GM21737 (cell line): ENCODE data around the gene EIF5.

Source experiments
- ATAC-seq: cut with Tn5 transposase; IDR thresholded peaks from one replicate; pipeline ENCODE4 v1.9.1; 2021; ENCODE audit warnings: mild to moderate bottlenecking, moderate library complexity; ENCODE audit not compliant: unreplicated experiment

EIF5 gene

DNA sequence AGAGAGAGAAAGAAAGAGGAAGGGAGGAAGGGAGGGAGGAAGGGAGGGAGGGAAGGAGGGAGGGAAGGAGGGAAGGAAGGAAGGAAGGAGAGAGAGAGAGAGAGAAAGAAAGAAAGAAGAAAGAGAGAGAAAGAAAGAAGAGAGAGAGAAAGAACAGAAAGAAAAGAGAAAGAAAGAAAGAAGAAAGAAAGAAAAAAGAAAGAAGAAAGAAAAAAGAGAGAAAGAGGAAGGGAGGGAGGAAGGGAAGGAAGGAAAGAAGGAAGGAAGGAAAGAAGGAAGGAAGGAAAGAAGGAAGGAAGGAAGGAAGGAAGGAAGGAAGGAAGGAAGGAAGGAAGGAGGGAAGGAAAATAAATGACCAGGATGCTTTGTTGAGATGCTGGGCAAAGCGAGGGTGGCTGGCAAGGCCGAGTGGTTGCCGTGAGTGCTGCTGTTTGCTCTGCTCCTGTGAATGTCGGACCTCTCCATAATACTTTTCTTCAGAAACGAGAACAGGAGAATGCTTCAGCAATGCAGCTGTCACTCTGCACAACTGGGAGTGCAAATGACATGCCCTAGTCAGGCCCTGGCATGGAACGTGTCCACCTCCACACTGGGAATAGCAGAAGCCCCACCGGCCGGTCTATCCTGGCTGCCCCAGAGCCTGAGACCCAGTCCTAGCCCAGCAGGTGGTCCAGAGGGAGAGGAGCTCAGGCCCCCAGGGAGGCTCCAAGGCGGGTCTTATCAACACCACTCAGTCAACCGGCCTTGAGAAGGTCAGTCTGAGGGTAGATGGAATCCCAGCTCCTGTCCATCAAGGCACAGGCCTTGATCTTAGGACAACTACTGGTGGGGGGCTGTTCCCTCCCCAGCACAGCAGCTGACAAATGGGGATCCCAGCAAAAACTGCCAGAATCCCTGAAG is 25.1 kb upstream of the EIF5 start:
- no peak for ATAC-seq

DNA sequence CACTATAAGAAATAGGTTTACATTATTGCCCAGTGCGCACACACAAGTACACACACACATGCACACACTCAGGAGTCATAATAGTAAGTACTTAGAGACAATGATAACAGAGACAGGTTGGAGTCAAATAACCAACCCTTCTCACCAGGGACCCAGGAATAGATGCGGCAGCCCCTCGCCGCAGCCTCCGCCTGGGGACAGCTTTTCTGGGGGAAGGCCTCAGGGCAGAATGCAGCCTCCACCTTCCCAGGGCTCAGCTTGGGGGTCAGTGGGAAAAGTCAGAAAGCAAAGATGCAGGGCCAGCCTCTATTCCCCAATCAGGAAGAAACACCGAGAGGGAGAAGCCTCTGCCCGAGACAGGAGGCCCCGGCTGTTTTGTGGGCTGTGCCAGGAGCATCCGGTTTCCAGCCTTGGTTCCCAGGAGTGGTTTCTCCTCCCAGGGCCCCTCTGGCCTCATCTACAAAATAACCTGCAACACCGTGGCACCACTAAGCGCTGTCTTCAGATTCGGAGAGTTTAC is 23.4 kb upstream of the EIF5 start:
- no peak for ATAC-seq

DNA sequence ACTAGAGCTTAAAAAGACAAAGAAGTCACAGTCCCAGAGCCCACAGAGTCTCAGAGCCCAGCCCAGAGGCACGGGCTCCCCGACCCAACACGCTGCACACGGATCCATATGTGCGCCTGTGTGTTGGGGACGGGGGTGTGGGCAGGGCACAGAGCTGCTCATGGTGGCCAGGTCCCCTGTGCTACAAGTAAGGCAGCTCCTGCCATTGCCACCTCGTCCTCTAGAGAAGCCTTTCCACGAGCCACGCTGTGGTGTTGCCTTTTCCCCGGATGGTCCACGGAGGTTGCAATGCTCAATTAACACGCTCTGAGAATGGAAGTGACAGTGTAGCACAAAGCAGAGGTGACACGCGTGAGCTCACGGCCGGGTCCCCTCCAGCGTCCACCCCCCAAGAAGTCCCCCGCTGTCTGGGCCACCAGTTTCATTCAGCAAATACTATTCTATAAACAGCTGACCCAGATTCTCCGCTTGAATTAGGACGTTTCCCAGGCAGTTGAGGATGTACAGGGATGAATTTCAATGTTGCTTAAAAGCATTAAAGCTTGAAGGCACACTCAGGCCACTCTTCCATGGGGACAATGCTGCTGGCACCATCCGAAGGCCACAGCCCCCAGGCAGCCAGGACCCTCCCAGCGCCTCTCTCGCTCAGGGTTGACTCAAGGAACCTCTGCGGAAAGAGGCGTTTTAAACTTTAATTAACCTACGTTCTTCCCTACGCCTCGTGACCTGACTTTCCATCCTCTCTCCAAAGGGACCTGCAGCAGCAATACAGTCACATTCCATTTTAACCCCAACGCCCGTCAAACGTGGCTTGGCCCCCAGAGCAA is 22.7 kb upstream of the EIF5 start:
- no peak for ATAC-seq

DNA sequence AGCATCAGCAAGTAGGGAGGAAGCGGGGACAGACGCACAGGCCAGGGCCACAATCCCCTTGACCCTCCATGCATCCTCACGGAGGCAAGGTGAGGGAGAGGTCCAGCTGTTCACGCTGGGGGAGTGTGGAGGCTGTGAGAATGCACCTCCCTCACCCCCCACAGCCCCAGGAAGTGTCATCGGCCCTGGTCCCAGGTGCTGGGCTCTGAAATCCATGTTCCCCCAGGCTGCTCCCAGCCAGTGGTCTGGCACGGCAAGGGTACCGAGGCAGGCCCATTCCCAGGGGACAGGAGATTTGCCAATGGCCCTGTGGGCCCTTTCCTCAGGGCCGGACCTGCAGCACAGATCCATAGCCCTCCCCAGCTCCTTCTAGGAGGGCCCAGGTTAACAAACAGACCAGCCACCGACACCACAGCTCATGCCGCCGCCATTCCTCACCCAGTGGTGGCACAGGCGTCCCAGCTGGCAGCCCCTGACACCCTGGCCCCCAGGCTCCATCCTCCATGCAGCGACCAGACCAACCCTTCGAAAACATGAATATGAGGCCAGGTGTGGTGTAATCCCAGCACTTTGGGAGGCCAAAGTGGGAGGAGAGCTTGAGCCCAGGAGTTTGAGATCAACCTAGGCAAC is 21.9 kb upstream of the EIF5 start:
- no peak for ATAC-seq

DNA sequence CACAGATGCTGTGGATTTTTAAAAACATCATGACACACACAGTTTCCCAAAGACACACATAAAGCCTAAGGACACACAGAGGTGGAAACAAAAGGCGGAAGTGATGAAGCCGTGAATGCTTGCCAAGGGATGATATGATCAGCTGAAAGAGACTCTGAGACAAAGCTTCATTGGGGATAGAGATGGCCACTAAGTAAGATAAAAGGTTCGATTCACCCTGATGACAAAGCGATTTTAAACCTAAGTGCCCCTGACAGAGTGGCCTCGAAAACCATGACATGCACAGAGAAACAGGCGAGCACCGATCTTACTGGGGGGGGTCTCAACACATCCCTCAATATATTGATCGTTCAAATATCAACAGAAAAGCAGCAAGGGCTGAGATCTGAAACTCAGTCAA is 20.3 kb upstream of the EIF5 start:
- no peak for ATAC-seq

DNA sequence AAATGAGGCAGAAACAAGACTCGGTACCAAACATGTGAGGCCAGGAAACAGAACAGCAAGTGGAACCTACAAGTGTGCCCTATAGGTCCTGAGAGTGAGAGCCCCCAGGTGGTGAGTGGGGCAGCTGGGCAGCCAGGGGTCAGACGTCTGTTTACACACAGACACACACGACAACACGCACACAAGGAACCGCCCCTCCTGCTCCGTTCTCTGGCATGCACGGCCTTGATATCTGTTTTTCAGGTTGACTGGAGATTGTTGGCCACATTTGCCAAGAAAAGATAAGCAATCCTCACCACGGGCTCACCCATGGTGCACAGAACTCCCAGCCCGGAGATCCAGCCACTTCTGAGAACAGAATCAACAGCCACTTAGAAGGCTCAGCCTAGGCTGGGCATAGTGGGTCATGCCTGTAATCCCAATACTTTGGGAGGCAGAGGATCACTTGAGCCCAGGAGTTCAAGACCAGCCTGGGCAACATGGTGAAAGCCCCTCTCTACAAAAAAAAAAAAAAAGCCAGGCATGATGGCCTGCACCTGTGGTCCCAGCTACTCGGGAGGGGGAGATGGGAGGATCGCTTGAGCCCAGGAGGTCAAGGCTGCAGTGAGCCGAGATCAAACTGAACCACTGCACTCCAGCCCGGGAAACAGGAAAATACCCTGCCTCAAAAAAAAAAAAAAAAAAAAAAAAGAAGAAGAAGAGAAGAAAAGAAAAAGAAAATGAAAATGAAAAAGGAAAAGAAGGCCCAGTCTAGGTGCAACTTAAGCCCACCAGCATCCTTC is 19.4 kb upstream of the EIF5 start:
- ATAC-seq, result no peak

DNA sequence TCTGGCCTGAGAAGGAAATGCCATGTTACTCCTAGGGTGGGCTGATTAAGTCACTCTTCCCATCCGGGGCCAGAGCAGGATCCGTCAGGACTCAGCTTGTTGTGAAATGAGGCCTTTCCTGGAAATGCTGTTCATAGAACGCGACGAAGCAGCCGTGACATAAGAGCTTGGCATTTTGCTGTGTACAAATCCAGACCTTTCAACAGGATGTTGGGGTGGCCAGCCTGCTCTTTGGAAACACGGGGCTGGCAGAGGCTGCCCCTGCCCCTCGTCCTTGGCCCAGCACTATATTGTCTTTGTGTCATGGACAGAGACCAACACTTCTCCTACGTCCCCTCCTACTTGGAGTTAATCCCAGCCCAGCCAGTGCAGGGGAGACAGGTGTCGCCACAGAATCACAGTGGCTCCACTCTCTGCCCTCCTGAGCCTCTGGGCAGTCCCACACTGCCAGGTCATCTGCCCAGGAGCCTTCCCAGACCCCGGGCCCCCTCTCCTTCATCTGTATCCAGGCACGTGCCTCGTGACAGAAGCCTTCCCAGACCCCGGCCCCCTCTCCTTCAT is 18.6 kb upstream of the EIF5 start:
- ATAC-seq, result no peak

DNA sequence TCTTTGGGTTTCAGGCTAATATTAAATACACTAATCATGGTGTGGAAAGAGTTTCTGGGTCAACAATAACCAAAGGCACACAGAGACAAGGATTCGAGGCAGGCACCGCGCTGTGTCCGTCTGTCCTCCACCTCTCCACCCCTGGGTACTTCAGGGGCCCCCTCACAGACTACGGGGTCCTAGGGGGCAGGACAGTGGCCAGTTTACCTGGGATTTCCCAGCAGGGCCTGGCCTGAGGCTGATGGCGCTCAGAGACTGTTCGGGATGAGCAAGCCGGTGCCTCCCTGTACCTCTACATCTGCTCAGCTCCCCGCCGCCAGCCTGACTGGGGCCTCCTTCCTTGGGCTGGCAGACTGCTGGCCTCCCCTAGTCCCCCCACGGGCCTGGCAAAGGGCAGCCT is 18.1 kb upstream of the EIF5 start:
- no peak for ATAC-seq

DNA sequence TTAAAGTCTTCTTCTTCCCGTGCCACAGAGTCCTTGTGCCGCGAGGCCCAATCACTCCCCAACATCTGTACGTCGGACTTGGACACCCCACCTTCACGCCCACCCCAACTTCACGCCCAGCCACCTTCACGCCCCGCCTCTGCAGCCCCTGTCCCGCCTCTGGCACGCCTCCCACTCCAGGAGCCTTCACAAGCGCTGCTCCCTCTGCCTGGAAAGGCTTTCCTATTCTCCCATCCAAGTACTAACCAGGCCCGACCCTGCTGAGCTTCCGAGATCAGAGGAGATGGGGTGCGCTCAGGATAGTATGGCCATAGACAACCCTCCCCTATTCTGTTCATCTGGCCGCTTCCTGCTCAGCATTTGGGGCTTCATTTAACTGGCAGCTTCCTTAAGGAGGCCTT is 17.3 kb upstream of the EIF5 start:
- ATAC-seq, result no peak

DNA sequence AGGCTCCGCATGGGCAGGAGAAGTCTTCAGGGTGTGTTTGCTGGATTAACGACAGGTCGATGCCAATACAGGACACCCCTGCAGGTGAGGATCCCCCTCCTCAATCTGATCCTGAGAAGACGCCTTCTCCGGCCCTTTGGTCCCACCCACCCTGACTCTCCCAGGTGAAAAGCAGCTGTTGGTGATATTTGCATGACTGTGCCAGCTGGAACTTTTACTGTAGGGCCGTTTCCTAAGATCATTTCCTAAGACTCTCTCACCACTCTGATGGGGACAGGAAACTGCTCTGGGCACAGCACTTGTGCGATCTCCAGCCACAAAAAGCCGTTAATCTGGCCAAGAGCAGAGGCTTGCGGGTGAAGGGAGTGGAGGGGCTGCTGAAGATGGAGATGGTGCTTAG is 16.8 kb upstream of the EIF5 start:
- no peak for ATAC-seq

DNA sequence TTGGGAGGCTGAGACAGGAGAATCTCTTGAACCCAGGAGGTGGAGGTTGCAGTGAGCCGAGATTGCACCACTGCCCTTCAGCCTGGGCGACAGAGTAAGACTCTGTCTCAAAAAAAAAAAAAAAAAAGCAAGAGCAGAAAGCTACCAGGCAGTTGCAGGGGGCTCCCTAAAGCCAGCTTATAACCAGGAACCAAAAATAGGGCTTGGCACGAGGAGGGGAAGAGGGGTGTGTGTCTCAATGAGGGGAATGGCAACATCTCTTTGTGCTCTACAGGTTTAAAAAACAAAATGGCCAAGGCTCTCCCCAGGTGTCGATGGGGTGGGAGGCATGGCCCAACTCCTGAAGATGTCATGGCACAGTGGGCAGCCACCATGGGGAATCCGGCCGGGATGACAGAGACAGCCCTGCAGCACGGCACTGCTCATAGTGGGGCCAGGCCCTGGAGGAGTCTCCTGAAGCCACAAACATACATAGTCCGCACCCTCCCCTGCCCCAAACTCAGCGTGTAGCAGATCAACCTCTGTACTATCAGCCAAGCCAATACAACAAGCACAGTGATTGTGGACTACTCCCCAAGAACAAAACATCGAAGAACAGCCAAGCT is 16.0 kb upstream of the EIF5 start:
- ATAC-seq, result no peak

DNA sequence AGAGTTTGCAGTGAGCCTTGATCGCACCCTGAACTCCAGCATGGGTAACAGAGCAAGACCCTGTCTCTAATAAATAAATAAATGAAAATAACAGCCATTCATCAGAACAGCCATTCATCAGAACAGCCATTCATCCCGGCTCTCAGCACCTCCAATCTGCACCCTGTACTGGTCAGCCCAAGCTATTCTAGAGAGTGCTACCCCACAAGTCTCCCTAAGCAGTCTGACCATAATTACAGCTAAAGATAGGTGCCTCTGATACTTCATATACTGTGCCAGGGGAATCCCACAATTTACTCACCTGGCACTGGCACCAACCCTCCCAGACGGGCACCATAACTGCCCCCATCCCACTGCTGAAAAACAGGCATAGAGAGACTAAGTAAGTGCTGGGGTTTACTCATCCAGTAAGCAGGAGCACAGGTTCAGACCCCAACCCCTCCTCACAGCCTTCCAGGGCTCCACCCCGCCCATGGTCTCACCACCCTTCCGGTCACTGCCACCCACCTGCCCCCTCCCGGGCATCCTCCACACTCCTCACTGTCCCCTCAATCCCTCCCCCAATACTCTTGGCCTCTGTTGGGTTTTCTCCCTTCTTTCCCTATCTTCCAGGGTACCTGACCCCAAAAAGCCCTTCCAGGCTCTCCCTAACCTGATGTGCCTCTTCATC is 15.2 kb upstream of the EIF5 start:
- ATAC-seq, result no peak

DNA sequence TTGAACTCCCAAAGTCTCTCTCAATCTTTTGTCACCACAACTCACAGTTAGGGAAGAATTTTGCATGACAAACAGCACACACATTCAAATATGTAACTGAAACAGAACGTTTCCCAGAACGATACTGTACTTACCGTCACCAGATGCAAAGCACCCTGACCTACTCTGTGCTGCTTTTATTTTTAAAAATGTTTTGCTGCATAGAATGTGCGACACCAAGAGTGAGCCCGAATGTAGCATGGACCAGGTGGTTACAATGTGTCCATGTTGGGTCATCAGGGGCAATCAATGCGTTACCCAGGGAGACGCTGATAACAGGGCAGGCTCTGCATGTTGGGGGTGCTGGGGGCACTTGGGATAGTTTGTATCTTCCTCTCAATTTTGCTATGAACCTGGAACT is 14.6 kb upstream of the EIF5 start:
- no peak for ATAC-seq

DNA sequence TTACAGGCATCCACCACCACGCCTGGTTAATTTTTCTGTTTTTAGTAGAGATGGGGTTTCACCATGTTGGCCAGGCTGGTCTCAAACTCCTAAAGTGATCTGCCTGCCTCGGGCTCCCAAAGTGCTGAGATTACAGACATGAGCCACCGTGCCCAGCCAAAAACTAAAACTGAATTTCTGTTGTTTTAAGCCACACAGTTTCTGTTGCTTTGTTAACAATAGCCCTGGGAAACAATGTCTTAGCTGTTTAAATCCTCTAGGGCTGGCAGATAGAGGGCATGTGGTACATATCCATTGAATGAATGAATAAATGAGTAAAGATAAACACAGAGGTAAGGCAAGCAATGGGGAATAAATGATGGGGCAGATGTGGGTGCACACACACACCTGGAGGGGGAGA is 8.0 kb upstream of the EIF5 start:
- ATAC-seq, result no peak

DNA sequence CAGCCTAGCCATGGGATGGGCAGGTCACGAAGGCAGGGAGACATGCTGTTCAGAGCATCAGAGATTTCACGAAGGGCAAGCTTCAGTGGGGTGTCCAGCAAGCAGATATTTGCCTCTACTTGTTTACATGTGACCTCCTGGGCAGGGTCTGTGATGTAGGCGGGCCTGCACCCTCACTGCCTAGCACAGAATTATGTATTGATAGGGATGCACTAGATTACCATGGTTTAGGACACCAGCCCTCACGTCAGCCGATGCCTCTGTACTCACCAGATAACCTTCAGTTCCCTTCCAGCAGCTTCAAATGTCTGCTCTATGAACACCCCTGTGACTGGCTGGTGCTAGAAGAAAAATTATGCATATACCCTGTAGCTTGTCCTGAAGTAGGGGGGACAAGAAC is 5.1 kb upstream of the EIF5 start:
- ATAC-seq, result no peak

DNA sequence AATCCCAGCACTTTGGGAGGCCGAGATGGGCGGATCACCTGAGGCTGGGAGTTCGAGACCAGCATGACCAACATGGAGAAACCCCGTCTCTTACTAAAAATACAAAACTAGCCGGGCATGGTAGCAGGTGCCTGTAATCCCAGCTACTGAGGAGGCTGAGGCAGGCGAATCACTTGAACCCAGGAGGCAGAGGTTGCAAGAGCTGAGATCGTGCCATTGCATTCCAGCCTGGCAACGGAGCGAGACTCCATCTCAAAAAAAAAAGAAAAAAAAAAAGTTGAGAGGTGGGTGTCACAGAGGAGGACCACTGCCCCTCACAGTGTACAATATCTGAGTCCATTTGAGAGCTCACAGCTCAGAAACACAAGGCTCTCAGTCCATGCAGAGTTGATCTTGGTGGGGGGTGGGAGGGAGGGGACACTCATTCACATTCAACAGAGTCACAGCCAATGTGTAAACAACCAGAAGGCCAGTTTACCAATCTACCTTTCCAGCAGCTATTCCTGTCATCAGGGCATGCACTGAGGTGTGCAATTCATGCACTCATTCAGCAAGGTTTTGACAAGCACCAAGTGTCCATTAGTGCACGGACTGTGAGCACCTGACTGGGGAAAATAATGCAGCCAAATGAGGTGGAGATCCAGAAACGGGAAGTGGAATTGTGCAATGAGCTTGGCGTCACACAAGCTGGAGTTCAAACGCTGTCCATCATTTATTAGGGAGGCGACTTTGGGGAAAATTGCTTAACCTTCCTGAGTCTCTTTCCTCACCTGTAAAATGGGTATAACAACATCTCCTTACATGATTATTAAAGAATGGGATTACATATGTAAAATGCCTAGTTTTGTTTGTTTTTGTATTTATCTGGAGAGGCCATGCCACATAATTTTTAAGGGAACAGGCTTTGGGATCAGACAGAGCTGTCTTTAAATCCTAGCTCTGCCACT is 4.4 kb upstream of the EIF5 start:
- ATAC-seq, result no peak

DNA sequence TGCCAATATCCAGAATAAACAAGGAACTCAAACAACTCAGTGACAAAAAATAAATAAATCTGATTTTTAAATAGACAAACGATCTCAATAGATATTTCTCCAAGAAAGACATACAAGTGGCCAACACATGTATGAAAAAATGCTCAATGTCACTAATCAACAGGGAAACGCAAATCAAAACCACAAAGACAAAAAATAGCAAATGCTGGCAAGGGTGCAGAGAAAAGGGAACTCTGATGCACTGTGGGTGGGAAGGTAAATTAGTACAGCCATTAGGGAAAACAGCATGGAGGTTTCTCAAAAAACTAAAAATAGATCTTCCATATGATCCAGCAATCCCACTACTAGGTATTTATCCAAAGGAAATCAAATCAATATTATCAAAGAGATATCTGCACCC is 3.5 kb upstream of the EIF5 start:
- ATAC-seq, result no peak

DNA sequence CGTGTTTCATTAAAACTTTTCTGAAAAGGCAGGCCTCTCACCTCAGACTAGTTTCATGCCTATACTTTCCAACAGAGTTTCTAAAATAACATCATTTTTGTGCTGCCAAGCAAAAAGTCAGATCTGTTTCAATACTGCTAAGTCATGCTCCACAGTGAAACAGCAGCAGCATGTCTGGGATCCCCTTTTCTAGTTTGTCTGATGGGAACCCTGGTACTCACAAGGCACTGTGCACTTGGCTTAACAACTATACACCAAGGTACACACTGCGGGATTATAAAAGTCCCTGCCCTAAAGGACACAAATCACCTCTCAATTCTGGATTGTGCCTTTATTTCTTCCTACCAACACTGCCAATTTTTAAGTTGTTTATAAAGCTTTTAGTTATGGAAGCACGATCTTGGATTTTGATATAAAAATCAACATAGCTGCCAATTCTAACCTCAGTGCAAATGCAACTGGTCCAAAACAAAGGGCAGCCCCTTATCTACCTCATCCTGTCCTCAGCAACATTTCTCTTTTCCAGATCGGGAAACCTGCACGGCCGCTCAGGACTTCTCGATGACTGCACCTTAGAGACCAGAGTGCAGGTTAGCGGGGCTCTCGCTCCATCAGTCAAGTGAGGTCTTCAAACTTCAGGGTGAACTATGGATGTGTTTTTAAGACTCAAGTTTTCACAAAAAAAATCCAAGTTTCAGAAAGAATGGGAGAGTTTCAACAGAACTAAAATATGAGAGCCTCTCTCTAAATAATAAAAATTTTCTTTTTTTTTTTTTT is 1.7 kb upstream of the EIF5 start:
- ATAC-seq, result no peak
